ENCODE results near the gene PMM2. TPM values are rescaled to one million over a fixed set of nuclear protein-coding genes. Genes with fewer than 3 reads are reported as not detected.
"Not testable (repeated sequence)": the region's sequence is repeated elsewhere in the genome, so short reads cannot be mapped to it uniquely, and the experiment has no call there.

The PMM2 gene
- total and polyA plus RNA-seq, 3 experiments from 2014 or later: 31.2 to 63.3 (median 58.9) TPM

- H3K9me3 Mint-ChIP-seq; POLR2A ChIA-PET; H3K27ac ChIP-seq (ENCODE audit: low read depth, low read length); H3K4me1 Mint-ChIP-seq; H3K27me3 Mint-ChIP-seq; H3K4me3 Mint-ChIP-seq; H3K9me3 ChIP-seq (ENCODE audit: low read length); CTCF ChIA-PET; DNase-seq; H3K36me3 ChIP-seq (ENCODE audit: insufficient read depth, low read length); H3K27me3 ChIP-seq (ENCODE audit: insufficient read depth, low read length, poor library complexity, severe bottlenecking); H3K4me3 ChIP-seq (ENCODE audit: low read length); H3K4me1 ChIP-seq (ENCODE audit: insufficient read depth, low read length): not testable (repeated sequence)
- H3K27ac Mint-ChIP-seq: peak overlapping the region in 1 of 8 donors; percentile 27
- H3K36me3 Mint-ChIP-seq: peaks cover 0 to 11% (median 3%) of the 10 kb centered on the region in 3 donors
These were observed 11.3 kb upstream of the PMM2 start for GRCh38 chr16:8786316-8786715.

GRCh38 chr16:8788578-8789172 lies 9.0 kb upstream of the PMM2 start:
- H3K4me3 Mint-ChIP-seq: no peak overlapping the region
- H3K27me3 ChIP-seq (ENCODE audit: insufficient read depth, low read length, poor library complexity, severe bottlenecking): no peaks in the 10 kb centered on the region
- H3K36me3 ChIP-seq (ENCODE audit: insufficient read depth, low read length): no peaks in the 10 kb centered on the region
- DNase-seq: no peak
- POLR2A ChIA-PET: interaction anchor here (0.6 kb wide), 1 partner anchor 403 kb away, joined by 6 read pairs; no protein-coding TSS in a partner anchor
- no peak overlapping the region for H3K4me3 ChIP-seq (ENCODE audit: low read length)
- CTCF ChIA-PET: interaction anchor here (1.4 to 1.5 kb wide), 2 partner anchors 17 to 92 kb away, joined by 3 to 4 read pairs; no protein-coding TSS in a partner anchor
- no peaks in the 10 kb centered on the region for H3K4me1 ChIP-seq (ENCODE audit: insufficient read depth, low read length)
- H3K27ac ChIP-seq (ENCODE audit: low read depth, low read length): no peak overlapping the region
- H3K4me1 Mint-ChIP-seq: peaks cover 0 to 4% (median 4%) of the 10 kb centered on the region in 3 donors
- H3K9me3 Mint-ChIP-seq: no peaks in the 10 kb centered on the region
- H3K27me3 Mint-ChIP-seq: no peaks in the 10 kb centered on the region
- no peaks in the 10 kb centered on the region for H3K9me3 ChIP-seq (ENCODE audit: low read length)
- H3K36me3 Mint-ChIP-seq: peaks cover 0 to 3% (median 2%) of the 10 kb centered on the region in 3 donors
- H3K27ac Mint-ChIP-seq: peak overlapping the region in 1 of 8 donors; percentile 24

GRCh38 chr16:8795091-8795490 lies 2.5 kb upstream of the PMM2 start:
- Histone ChIP-seq H3K4me1 (ENCODE audit: insufficient read depth, low read length) (peaks cover 31% of the 10 kb centered on the region), H3K9me3 (ENCODE audit: low read length) (no peaks in the 10 kb centered on the region), H3K4me3 (ENCODE audit: low read length) (no peak overlapping the region), H3K36me3 (ENCODE audit: insufficient read depth, low read length) (no peaks in the 10 kb centered on the region), H3K27me3 (ENCODE audit: insufficient read depth, low read length, poor library complexity, severe bottlenecking) (no peaks in the 10 kb centered on the region), H3K27ac (ENCODE audit: low read depth, low read length) (no peak overlapping the region)
- CTCF ChIA-PET: no interaction called here
- H3K4me1 Mint-ChIP-seq: peaks cover 33 to 54% (median 53%) of the 10 kb centered on the region in 3 donors
- POLR2A ChIA-PET: no interaction called here
- peak overlapping the region in 3 of 8 donors; percentile 12 to 65 (median 61) for H3K27ac Mint-ChIP-seq
- peaks cover 0 to 23% (median 0%) of the 10 kb centered on the region in 3 donors for H3K36me3 Mint-ChIP-seq
- peak overlapping the region in 2 of 7 donors; percentile 27 to 94 for H3K4me3 Mint-ChIP-seq
- no peak for DNase-seq
- H3K9me3 Mint-ChIP-seq: no peaks in the 10 kb centered on the region
- H3K27me3 Mint-ChIP-seq: no peaks in the 10 kb centered on the region

GRCh38 chr16:8795818-8796217 lies 1.8 kb upstream of the PMM2 start:
- no peak for DNase-seq
- Histone ChIP-seq H3K9me3 (ENCODE audit: low read length) (no peaks in the 10 kb centered on the region), H3K4me3 (ENCODE audit: low read length) (no peak overlapping the region), H3K36me3 (ENCODE audit: insufficient read depth, low read length) (no peaks in the 10 kb centered on the region), H3K27ac (ENCODE audit: low read depth, low read length) (no peak overlapping the region), H3K27me3 (ENCODE audit: insufficient read depth, low read length, poor library complexity, severe bottlenecking) (no peaks in the 10 kb centered on the region), H3K4me1 (ENCODE audit: insufficient read depth, low read length) (peaks cover 34% of the 10 kb centered on the region)
- H3K36me3 Mint-ChIP-seq: peaks cover 0 to 23% (median 0%) of the 10 kb centered on the region in 3 donors
- no peaks in the 10 kb centered on the region for H3K27me3 Mint-ChIP-seq
- H3K4me3 Mint-ChIP-seq: peak overlapping the region in 3 of 7 donors; percentile 40 to 98 (median 94)
- H3K9me3 Mint-ChIP-seq: no peaks in the 10 kb centered on the region
- peak overlapping the region in 2 of 8 donors; percentile 12 to 61 for H3K27ac Mint-ChIP-seq
- H3K4me1 Mint-ChIP-seq: peaks cover 33 to 56% (median 54%) of the 10 kb centered on the region in 3 donors
- POLR2A ChIA-PET: interaction anchor here (2.6 kb wide), 1 partner anchor 72 kb away, joined by 17 read pairs; the partner anchor contains the start of gene CARHSP1
- CTCF ChIA-PET: no interaction called here

- Histone ChIP-seq H3K36me3 (ENCODE audit: insufficient read depth, low read length) (peaks cover under 1% of the 10 kb centered on the region), H3K4me1 (ENCODE audit: insufficient read depth, low read length) (peaks cover 34% of the 10 kb centered on the region), H3K27ac (ENCODE audit: low read depth, low read length) (peak overlapping the region; percentile 87), H3K4me3 (ENCODE audit: low read length) (peak overlapping the region; percentile 90), H3K27me3 (ENCODE audit: insufficient read depth, low read length, poor library complexity, severe bottlenecking) (no peaks in the 10 kb centered on the region), H3K9me3 (ENCODE audit: low read length) (no peaks in the 10 kb centered on the region)
- peaks cover 33 to 62% (median 59%) of the 10 kb centered on the region in 3 donors for H3K4me1 Mint-ChIP-seq
- ChIA-PET POLR2A (interaction anchor here (2.6 kb wide), 1 partner anchor 71 kb away, joined by 17 read pairs; the partner anchor contains the start of gene CARHSP1), CTCF (interaction anchor here (1.9 kb wide), 1 partner anchor 84 kb away, joined by 8 read pairs; no protein-coding TSS in a partner anchor)
- no peaks in the 10 kb centered on the region for H3K9me3 Mint-ChIP-seq
- H3K27ac Mint-ChIP-seq: peak overlapping the region; percentile 79 to 96 (median 94)
- H3K36me3 Mint-ChIP-seq: peaks cover 0 to 29% (median 0%) of the 10 kb centered on the region in 3 donors
- peak overlapping the region; percentile 94 to 99 (median 96) for H3K4me3 Mint-ChIP-seq
- no peak for DNase-seq
- H3K27me3 Mint-ChIP-seq: no peaks in the 10 kb centered on the region
These were observed 923 bp upstream of the PMM2 start for GRCh38 chr16:8796469-8797363.

- Histone ChIP-seq H3K4me3 (ENCODE audit: low read length) (peak overlapping the region; percentile 90), H3K4me1 (ENCODE audit: insufficient read depth, low read length) (peaks cover 34% of the 10 kb centered on the region), H3K9me3 (ENCODE audit: low read length) (no peaks in the 10 kb centered on the region), H3K27me3 (ENCODE audit: insufficient read depth, low read length, poor library complexity, severe bottlenecking) (no peaks in the 10 kb centered on the region), H3K36me3 (ENCODE audit: insufficient read depth, low read length) (peaks cover 12% of the 10 kb centered on the region), H3K27ac (ENCODE audit: low read depth, low read length) (peak overlapping the region; percentile 87)
- H3K27me3 Mint-ChIP-seq: no peaks in the 10 kb centered on the region
- peak overlapping the region; percentile 79 to 96 (median 94) for H3K27ac Mint-ChIP-seq
- CTCF ChIA-PET: interaction anchor here (1.9 kb wide), 1 partner anchor 82 kb away, joined by 8 read pairs; no protein-coding TSS in a partner anchor
- POLR2A ChIA-PET: interaction anchor here (2.6 kb wide), 1 partner anchor 70 kb away, joined by 17 read pairs; the partner anchor contains the start of gene CARHSP1
- peaks cover 33 to 68% (median 55%) of the 10 kb centered on the region in 3 donors for H3K4me1 Mint-ChIP-seq
- H3K36me3 Mint-ChIP-seq: peaks cover 0 to 40% (median 5%) of the 10 kb centered on the region in 3 donors
- H3K9me3 Mint-ChIP-seq: no peaks in the 10 kb centered on the region
- peak in 1 of 5 donors; percentile 14 for DNase-seq
- peak overlapping the region; percentile 94 to 99 (median 96) for H3K4me3 Mint-ChIP-seq
These were observed 512 bp downstream of the PMM2 start for GRCh38 chr16:8798174-8798527.

- POLR2A ChIA-PET: interaction anchor here (2.6 kb wide), 1 partner anchor 69 kb away, joined by 17 read pairs; the partner anchor contains the start of gene CARHSP1
- Mint-ChIP-seq H3K4me1 (peaks cover 34 to 69% (median 55%) of the 10 kb centered on the region in 3 donors), H3K36me3 (peaks cover 0 to 43% (median 8%) of the 10 kb centered on the region in 3 donors), H3K9me3 (no peaks in the 10 kb centered on the region), H3K27ac (peak overlapping the region; percentile 79 to 96 (median 94)), H3K4me3 (peak overlapping the region; percentile 94 to 99 (median 96)), H3K27me3 (no peaks in the 10 kb centered on the region)
- H3K27me3 ChIP-seq (ENCODE audit: insufficient read depth, low read length, poor library complexity, severe bottlenecking): no peaks in the 10 kb centered on the region
- H3K4me1 ChIP-seq (ENCODE audit: insufficient read depth, low read length): peaks cover 34% of the 10 kb centered on the region
- peak overlapping the region; percentile 90 for H3K4me3 ChIP-seq (ENCODE audit: low read length)
- no peak for DNase-seq
- CTCF ChIA-PET: interaction anchor here (1.9 kb wide), 1 partner anchor 82 kb away, joined by 8 read pairs; no protein-coding TSS in a partner anchor
- peak overlapping the region; percentile 87 for H3K27ac ChIP-seq (ENCODE audit: low read depth, low read length)
- no peaks in the 10 kb centered on the region for H3K9me3 ChIP-seq (ENCODE audit: low read length)
- peaks cover 14% of the 10 kb centered on the region for H3K36me3 ChIP-seq (ENCODE audit: insufficient read depth, low read length)
These were observed 1.0 kb downstream of the PMM2 start for GRCh38 chr16:8798535-8799157.
